Stimulated activated CD4-positive, alpha-beta T cell treated with anti-CD3 and anti-CD28 coated beads, TNF-alpha, amount 100 ng/mL, for 4 hours (primary cell): ENCODE measurements around the gene ERH.
A peak's percentile ranks its signal among the peaks of the same experiment; 100 is the strongest.
"Not testable (repeated sequence)": the region's sequence is repeated elsewhere in the genome, so short reads cannot be mapped to it uniquely, and the experiment has no call there.

ENCODE experiments used
- DNase-seq, 3 experiments: peaks; one replicate each; pipeline ENCODE4 v3.0.0-alpha.2; 2020; ENCODE audit warnings: low read depth in 3 of 3

ERH gene

DNA sequence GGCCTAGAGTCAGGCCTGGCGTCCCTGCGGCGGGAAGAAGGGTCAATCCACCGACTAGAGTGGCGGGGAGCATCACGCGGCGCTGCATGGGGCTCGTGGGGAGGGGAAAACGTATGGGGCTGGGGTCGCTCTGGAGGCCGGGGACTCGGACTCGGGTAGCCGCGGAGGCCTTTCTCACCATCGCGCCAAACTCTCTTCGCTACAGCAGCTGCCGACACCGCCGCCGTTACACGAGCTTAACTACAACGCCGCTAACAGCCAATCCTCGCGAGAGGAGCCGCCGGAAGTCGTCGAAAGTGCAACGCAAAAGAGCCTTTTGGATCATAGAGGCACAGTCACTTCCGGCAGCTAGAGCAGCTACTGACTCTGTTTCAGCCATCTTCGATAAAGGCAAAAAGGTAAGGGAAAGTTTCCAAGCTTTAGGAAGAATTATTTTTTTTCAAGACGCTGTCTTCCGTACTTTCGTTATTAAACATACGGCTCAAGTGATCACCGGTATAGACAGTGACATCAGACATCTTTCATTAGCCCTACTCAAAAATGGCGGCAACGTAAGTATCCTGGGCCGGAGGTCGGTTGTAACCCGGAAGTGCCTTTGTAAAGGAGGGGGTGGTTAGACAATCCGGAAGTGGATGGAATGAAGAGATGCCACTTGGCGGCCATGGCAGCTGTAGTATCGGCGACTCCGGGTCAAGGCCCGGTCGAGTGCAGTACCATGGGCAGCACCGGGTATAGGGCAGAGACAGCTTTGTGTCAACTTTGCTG lies at the start of gene ERH, which contains the start of gene SLC39A9:
TSS of gene ERH (minus strand) at position 247 of the 765 bp plus-strand sequence. CDS start at position 181, 66 bp downstream.
TSS of gene SLC39A9 (plus strand) at position 640 of the 765 bp plus-strand sequence. CDS start 678 bp downstream, outside the sequence.
- peak; percentile 75 to 86 (median 84) for DNase-seq

DNA sequence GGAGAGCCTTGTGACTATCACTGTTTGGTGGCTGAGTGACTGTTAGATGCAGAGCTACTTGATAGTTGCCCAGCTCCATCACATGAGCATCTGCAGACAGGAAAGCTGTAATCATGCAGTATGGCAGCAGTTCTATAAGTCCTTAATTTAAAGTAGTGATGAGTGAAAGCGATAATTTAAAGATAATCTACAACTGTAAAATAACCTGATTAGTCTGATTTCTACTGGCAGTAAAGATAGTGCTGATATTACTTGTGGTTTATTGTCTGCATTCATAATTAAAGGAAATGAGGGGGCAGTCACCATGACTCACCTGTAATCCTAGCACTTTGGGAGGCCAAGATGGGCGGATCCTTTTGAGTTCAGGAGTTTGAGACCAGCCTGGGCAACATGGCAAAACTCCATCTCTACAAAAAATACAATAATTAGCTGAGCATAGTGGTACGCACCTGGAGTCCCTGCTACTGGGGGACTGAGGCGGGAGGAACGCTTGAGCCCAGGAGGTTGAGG lies 45.3 kb upstream of the ERH start:
- DNase-seq = no peak

DNA sequence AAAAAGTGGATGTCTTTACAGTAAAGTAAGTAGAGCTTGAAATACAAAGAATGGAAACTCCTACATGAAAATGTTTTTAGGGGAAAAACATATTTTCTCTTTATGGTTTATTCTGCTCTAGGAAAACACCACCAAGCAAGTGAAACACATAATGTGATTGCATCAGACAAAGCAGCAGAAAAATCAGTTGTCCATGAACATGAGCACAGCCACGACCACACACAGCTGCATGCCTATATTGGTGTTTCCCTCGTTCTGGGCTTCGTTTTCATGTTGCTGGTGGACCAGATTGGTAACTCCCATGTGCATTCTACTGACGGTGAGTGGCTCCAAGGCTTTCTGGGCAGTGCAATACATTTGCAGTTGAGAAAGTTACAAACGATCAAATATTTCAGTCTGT lies 43.8 kb upstream of the ERH start:
- no peak for DNase-seq

DNA sequence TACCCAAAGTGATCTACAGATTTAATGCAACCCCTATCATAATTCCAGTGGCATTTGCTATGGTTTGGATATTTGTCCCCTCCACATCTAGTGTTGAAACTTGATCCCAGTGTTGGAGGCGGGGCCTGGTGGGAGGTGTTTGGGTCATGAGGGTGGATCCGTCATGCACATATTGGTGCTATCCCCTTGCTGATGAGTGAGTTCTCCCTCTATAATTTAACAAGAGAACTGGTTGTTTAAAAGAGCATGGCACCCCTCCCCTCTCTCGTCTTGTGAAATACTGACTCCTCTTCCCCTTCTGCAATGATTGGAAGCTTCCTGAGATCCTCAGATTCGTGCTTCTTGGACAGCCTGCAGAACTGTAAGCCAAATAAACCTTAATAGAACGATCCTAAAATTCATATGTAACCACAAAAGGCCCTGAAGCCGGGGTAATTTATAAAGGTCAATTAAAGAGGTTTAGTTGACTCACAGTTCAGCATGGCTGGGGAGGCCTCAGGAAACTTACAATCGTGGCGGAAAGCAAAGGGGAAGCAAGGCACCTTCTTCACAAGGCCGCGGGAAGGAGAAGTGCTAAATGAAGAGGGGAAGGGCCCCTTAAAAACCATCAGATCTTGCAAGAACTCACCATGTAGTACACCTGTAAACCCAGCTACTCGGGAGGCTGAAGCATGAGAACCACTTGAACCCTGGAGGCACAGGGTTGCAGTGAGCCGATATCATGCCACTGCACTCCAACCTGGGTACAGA lies 41.6 kb upstream of the ERH start:
- no peak for DNase-seq

DNA sequence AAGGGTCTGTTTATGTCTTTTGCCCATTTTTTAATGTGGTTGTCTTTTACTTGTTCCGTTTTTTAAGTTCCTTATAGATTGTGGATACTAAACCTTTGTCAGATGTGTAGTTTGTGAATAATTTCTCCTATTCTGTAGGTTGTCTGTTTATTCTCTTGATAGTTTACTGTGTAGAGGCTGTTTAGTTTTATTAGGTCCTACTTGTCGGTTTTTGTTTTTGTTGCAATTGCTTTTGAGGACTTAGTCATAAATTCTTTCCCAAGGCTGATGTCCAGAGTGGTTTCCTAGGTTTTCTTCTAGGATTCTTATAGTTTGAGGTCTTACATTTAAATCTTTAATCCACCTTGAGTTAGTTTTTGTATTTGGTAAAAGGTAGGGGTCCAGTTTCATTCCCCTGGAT lies 34.3 kb upstream of the ERH start:
- no peak for DNase-seq

DNA sequence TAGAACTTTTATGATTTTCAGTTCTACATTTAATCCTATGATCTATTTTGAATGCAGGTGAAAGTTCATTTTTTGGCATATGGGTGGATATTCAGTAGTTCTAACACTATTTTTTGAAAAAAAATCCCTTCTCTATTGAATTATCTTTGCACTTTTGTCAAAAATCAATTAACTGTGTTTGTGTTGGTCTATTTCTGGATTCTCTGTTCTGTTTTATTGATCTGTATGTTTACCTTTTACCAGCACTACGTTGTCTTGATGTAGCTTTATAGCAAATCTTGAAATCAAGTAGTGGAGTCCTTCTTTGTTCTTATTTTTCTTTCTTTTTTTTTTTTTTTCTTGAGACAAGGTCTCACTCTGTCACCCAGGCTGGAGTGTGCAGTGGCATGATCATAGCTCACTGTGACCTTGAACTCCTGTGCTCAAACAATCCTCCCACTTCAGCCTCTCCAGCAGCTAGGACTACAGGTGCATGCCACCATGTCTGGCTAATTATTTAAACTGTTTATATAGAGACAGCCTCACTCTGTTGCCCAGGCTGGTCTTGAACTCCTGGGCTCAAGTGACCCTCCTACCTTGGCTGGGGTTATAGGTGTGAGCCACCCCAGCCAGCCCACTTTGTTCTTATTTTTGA lies 32.3 kb upstream of the ERH start:
- DNase-seq = no peak

DNA sequence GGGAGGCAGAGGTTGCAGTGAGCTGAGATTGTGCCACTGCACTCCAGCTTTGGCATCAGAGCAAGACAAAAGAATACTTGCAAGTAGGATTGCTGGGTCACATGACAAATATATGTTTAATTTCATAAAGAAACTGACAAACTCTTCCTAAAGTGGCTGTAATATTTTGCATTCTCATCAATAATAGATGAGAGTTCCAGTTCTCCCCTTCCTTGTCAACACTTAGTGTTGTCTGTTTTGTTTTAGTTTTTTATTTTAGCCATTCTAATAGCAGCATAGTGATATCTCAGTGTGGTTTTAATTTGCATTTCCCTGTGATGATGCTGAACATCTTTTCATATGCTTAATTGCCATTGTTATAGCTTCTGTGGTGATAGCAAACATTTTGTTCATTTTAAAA lies 31.5 kb upstream of the ERH start:
- no peak for DNase-seq

DNA sequence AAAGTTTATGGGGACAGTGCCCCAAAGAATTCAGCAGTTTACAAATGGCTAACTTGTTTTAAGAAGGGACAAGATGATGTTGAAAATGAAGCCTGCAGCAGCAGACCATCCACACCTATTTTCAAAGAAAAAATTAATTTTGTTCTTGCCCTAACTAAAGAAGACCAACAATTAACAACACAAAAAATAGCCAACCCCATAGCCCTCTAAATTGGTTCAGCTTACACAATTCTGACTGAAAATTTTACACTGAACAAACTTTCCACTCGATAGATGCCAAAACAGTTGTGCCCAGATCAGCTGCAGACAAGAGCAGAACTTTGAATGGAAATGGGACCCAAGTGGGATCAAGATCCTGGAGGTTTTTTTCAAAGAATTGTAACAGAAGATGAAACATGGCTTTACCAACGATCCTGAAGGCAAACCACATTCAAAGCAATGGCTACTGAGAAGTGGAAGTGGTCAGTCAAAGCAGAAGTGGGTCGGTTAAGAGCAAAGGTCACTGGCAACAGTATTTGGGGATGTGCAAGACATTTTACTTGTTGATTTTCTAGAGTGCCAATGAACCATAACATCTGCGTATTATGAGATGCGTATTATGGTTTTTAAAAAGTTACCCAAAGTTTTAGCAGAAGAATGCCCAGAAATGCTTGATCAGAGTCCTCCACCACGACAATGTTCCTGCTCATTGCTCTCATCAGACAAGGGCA lies 30.3 kb upstream of the ERH start:
- DNase-seq = no peak

DNA sequence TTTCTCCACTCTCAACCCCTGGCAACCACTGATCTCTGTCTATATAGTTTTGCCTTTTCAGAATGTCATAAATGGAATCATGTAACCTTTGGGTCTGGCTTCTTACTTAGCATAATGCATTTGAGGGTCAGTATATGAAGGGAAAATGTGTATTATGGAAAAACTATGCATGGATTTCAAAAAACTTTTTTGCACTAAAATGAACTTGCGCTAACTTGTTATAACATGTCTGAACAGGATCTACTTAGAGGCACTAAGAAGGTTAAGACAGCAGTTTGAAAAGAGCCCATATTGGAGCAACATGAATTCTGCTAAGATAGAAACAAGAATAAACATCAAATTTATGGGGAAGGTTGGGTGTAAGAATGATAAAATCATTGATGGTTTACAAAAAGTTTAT lies 29.5 kb upstream of the ERH start:
- DNase-seq = no peak

DNA sequence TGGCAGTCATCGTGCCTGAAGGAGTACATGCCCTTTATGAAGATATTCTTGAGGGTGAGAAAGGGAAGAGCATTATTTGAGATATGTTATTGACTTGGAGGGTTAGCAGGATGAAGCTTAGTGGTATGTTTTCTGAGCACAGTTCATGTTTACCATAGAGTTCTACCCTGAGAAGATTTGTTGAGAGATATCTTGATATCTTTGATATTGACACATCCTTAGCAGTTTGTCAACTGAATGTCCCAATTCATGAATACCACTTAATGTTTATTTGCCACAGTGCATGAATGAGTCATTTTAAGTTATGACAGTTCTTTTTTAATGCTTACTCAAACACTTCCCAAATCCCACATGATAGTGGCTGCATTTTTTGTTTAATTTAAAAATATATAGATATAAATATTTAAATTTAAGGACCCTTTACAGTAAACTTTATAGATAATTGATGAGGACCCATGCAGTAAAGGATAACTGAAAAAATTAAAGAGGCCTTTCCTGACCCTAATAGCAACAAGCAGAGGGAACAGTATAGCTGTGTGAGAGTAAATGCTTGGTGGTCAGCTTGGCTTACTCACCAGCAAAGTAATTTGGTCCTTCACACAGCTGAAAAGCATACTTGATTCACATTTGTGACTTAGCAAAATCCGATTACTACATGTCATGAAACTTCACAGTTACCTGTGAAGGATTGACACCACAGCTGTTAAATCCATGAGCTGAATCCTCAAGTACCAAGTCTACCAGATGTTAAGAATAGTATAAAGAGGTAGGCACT lies 26.2 kb upstream of the ERH start:
- no peak for DNase-seq

DNA sequence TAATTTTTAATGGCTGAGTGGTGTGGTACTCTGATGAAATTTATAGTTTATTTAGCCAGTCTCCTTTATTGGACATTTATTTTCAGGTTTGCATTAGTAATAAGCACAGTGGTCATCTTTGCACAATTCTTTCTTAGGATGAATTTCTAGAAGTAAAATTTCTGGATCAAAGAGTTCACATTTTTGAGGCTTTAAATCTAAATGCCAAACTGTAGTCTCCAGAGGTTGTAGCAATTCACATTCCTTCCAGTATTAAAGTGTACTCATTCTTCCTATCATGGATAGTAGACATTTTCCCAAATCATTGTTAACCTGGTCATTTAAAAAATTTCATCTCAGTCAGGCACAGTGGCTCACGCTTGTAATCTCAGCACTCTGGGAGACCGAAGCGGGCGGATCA lies 25.2 kb upstream of the ERH start:
- no peak for DNase-seq

DNA sequence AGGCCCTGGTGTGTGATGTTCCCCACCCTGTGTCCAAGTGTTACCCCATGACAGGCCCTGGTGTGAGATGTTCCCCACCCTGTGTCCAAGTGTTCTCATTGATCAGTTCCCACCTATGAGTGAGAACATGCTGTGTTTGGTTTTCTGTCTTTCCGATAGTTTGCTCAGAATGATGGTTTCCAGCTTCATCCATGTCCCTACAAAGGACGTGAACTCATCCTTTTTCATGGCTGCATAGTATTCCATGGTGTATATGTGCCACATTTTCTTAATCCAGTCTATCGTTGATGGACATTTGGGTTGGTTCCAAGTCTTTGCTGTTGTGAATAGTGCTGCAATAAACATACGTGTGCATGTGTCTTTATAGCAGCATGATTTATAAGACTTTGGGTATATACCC lies 18.0 kb upstream of the ERH start:
- DNase-seq = not testable (repeated sequence)

DNA sequence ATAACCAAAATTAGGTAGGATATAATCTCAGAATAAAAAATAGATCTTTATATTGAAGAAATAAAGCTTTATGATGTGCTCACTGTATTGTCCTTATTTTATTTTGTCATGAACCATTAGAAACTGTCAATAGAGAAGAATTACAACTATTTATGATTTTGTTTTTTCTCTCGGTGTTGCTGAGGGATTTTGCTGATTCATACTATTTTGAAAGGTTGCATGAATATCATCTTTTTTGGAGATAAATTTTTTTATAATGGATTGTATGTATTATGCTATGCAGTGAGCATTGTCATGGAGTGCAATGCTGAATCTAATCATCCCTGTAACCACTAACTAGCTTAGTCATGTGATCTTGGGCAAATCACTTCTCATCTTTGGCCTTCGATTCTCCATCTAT lies 15.4 kb upstream of the ERH start:
- DNase-seq = no peak

DNA sequence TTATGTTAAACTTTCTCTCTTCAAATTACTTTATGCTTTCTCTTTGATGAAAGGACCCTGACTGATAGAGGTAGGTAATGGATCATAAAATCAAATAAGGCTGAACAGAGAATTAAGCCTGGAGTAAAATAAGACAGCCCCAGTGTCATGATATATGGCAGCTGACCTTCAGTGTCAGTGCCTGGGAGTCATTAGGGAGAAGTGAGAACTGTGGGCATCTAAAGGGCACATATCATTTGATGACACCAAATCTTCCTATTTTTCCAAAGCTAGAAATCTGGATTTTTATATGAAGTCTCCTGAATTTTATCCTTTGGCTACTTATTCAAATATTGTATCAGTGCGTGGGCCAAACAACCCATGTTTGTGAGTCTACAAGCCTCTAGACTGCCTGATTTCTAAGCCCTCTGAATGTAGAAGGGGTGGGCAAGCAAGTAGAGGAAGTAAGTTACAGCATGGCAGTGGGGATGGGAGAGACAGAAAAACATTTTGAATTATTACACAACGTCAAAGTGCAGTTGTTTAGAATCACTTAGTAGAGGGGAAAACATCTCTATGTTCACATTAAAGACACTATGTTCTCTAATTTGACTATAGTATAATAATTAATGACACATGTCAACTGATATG lies 10.3 kb upstream of the ERH start:
- no peak for DNase-seq

DNA sequence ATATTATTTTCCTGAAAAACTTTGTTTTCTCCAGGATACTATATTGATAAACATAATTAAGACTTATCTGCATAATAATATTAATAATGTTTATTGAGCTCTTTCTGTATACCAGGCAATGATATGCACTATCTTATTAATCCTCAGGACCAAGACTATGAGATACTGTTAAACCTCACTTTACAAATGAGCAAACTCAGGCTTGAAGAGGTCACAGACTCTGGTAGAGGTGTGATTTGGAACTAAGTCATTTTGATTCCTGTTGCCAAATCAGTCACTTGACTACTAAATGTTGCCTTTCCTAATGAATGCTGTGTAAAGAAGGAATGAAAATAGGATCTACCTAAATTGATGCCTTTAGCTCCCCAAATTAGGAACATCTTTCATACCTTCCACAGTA lies 7.7 kb upstream of the ERH start:
- DNase-seq = no peak

DNA sequence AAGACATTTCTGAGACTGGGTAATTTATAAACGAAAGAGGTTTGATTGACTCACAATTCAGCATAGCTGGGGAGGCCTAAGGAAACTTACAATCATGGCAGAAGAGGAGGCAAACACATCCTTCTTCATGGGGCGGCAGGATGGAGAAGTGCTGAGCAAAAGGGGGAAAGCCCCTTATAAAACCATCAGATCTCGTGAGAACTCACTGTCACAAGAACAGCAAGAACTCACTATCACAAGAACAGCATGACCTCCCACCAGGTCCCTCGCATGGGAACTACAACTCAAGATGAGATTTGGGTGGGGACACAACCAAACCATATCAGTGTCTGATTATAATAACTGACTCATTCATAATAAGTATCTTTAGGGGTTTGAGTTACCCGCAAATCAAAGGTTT lies 6.8 kb upstream of the ERH start:
- no peak for DNase-seq

DNA sequence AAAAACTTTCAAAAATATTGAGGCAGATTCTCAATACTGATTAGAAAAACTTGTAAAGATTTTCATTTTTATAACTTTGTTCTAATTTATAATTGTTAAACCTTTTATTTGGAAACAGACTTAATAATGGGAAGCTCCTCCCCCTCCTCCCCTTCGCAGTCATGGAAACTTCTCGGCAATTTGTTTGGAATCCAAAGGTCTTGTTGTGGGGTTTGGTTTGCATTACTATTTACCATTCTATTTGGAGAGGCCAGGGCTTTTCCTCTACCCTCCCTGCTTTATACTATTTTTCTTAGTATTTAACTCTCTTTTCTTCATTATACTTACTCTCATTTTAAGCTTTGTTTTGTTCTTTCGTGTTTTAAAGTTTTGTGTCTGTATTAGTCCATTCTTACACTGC lies 6.4 kb upstream of the ERH start:
- no peak for DNase-seq

DNA sequence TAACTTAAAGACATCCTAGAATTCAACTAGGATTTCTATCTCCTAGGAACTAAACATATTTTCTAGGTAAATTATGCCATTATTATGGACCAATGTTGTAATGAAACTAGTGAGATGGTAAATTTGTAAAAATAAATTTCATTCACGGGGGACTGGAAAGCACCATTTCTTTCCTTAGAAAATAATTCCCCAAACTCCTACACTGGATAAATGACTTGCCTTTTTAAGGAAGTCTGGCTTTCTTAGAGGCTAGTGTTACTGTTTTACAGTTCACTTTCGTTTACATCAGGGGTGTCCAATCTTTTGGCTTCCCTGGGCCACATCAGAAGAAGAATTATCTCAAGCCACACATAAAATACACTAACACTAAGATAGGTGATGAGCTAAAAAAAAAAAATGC lies 3.7 kb upstream of the ERH start:
- no peak for DNase-seq

DNA sequence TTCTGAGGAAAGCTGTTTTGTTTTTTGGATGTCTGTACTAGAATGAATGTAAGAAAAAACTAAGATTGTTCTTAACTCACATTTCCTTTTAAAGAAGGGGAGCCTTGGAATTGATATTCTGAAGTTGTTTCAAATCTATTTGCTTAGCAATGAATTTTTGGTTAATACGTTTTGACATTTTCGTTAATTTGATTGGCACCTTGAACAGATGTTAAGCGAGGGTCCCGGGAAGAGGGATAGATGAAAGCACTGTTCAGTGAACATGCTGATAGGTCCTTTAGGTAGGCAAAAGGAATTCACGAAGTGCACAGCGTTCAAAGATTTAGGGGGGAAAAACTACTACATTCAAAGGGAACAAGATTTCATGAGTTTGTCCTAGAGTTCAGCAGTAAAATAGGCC lies 2.1 kb upstream of the ERH start:
- no peak for DNase-seq

DNA sequence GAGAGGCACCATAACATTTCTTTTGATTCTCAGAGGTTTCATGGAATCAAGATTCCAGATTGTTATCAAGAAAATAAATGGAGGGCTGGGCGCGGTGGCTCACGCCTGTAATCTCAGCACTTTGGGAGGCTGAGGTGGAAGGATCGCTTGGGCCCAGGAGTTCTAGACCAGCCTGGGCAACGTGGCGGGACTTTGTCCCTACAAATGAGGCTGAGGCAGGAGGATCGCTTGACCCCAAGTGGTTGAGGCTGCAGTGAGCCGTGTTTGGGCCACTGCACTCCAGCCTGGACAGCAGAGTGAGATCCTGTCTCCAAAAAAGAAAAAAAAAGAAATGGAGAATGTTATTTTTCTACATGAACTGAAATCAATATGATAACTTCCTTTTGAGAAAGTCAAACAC lies 1.7 kb upstream of the ERH start:
- DNase-seq = no peak

DNA sequence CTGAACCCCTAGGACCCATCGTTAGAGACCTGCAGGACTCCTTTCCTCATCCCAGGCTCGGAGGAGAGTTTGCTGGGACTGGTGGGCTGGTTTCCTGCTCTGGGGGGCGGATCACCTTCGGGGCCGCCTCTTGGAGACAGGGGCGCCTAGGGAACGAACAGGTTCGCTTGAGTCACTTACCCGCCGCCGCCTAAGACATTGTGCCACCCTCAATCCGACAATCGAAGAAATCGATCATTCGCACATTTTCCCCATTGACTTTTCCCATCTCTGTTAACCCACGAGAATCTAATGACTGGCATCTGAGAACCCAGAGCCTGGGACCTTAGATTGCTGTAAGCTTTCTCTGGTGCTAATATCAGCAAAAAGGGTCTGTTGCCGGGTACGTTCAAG lies 715 bp upstream of the ERH start:
- DNase-seq = no peak
